AG09319 (cell line): ENCODE measurements around the gene SRSF5.

Experiments
- DNase-seq: peaks from one replicate; pipeline ENCODE4 v3.0.0-alpha.2; 2010; ENCODE audit warnings: low read depth; ENCODE audit errors: extremely low read depth
- TF ChIP-seq, protein P1 (sequence below): IDR thresholded peaks from 2 replicates; pipeline ENCODE4 v1.5.1; 2011; ENCODE audit warnings: low read depth, mild to moderate bottlenecking, inconsistent platforms, low read length, moderate library complexity

Gene SRSF5

DNA sequence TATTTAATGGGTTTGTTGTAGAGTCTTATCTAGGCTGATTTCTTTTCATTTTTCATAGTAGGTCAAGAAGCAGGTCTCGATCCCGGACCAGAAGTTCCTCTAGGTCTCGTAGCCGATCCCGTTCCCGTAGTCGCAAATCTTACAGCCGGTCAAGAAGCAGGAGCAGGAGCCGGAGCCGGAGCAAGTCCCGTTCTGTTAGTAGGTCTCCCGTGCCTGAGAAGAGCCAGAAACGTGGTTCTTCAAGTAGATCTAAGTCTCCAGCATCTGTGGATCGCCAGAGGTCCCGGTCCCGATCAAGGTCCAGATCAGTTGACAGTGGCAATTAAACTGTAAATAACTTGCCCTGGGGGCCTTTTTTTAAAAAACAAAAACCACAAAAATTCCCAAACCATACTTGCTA, 4.2 kb downstream of the SRSF5 start:
- DNase-seq = no peak
- TF ChIP-seq, protein P1, sequence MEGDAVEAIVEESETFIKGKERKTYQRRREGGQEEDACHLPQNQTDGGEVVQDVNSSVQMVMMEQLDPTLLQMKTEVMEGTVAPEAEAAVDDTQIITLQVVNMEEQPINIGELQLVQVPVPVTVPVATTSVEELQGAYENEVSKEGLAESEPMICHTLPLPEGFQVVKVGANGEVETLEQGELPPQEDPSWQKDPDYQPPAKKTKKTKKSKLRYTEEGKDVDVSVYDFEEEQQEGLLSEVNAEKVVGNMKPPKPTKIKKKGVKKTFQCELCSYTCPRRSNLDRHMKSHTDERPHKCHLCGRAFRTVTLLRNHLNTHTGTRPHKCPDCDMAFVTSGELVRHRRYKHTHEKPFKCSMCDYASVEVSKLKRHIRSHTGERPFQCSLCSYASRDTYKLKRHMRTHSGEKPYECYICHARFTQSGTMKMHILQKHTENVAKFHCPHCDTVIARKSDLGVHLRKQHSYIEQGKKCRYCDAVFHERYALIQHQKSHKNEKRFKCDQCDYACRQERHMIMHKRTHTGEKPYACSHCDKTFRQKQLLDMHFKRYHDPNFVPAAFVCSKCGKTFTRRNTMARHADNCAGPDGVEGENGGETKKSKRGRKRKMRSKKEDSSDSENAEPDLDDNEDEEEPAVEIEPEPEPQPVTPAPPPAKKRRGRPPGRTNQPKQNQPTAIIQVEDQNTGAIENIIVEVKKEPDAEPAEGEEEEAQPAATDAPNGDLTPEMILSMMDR = no peak

DNA sequence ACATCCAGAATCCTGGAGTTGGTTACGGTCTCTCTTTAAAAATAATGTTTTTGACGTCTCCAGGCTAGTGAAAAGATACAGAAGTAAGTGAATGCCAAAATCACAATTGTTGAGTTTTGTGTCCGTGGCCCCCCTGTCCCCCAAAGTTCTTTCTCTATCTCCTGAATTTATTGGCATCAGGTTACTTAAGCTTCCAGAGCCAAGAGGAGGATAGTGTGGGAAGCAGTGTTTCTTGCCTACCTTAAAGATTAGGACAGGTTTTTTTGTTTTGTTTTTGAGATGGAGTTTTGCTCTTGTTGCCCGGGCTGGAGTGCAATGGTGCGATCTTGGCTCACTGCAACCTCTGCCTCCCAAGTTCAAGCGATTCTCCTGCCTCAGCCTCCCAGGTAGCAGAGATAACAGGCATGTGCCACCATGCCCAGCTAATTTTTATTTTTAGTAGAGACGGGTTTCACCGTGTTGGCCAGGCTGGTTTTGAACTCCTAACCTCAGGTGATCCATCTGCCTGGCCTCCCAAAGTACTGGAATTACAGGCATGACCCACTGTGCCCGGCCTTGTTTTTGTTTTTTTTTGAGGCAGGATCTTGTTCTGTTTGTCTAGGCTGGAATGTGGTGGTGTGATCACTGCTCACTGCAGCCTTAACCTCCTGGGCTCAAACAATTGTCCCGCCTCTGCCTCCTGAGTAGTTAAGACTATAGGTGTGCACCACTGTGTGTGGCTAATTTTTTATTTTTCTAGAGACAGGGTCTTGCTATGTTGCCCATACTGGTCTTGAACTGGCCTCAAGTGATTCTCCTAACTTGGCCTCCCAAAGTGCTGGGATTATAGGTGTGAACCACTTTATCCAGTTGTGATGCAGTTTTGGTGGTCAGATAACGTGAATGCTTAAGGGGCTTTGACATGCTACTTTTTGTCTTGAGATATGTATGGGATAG, 5.4 kb downstream of the SRSF5 start:
- no peak for DNase-seq
- TF ChIP-seq, protein P1 = no peak

DNA sequence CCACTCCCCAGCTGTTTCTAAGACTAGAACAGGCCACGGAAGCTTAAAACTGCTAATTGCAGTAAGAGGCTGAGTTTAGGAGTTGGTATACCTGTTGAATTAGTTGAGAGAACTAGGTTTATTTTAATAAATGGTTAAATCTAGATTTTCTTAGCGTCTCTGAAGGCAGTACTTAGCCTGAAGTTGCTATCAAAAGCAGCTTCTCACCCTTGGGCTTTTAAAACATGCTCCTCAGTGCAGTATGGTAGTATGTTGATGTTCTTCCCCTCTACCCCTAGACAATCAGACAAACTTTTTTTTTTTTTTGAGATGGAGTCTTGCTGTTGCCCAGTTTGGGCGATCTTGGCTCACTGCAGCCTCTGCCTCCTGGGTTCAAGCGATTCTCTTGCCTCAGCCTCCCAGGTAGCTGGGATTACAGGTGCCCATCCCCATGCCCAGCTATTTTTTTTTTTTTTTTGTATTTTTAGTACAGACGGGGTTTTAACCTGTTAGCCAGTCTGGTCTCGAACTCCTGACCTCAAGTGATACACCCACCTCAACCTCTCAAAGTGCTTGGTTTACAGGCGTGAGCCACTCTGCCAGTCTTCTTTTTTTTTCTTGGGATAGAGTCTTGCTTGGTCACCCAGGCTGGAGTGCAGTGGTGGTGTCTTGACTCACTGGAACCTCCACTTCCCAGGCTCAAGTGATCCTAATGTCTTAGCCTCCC, 6.8 kb downstream of the SRSF5 start:
- DNase-seq = no peak
- TF ChIP-seq, protein P1 = no peak

DNA sequence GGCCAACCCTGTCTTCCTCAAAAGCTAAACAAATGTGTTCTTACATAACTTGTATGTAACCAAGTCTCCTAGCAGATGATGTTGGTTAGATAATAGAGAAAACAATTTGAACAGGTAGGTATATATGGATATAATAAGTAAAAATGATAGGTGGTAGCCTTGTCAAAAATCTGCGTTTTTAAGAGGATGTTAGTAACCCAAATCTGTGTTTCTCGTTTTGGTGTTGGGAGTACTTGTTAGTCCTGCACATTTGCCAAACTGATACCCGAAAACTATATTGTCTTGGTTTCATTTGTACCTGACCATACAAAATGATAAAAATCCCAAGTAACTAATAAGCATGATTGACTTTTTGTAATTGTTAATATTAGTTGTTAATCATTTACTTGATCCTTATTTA, 8.1 kb downstream of the SRSF5 start:
- no peak for DNase-seq
- TF ChIP-seq, protein P1 = no peak

DNA sequence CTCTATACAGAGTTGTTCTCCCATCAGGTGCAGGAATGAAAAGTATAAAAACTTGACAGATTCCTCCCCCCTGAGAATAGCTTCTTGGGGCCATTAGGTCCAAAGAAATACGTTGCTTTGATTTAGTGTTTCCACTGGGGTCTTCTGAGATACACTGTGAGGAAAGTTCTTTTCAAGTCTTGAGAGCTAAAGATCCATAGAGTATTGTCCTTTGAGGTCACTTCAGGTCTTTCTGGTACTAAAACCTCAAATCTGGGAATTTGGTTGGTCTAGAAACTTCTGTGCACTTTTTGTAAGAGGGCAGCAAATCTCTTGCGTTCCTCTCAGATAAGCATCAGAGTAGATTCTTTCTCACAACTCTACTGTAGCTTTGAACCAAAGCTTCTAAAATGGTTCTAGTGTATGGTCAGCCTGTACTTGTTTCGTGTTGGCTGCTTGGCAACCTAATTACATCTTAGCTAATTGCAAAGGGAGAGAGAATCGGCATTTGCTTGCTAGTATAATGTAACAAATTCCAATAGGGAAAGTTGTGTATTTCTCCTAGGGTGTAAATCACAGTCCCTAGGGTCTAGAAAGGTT, 10.0 kb downstream of the SRSF5 start:
- TF ChIP-seq, protein P1 = no peak
- DNase-seq = no peak

DNA sequence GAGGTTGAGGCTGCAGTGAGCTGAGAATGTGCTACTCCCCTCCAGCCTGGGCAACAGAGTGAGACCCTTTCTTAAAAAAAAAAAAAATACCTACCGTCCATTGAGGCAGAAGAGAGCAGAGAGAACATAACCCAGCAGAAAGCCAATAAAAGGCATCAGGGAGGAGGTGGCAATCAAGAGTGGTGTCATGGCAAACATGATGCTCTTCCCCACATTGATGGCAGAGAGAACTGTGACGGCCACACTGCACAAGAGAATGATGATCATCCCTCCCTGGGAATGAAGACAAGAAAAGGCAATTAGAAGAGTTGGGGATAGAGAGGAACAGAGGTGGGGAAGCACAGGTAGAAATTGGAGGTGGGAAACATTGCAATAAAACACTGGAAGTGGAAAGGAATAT, 12.1 kb downstream of the SRSF5 start:
- DNase-seq = no peak
- TF ChIP-seq, protein P1 = no peak

- no peak for DNase-seq
- TF ChIP-seq, protein P1 = no peak
Measured at GRCh38 chr14:69780092-69780491, 13.2 kb downstream of the SRSF5 start.
